Upper lobe of right lung (tissue), 1 donor: ENCODE measurements around the gene KRTAP13-3. TPM values are rescaled to one million over a fixed set of nuclear protein-coding genes. Genes with fewer than 3 reads are reported as not detected.

Experiments
- ATAC-seq: fragments of 200-7000 bp; cut with Tn5 transposase; one replicate; pipeline ENCODE4 v1.9.1; 2020; ENCODE audit warnings: mild to moderate bottlenecking, moderate library complexity
- DNase-seq: peaks from one replicate; pipeline ENCODE4 v3.0.0-alpha.2; 2020
- H3K27ac ChIP-seq: fragments of 200-600 bp; one replicate; pipeline ENCODE4 v1.8.0; 2022
- H3K27me3 ChIP-seq: fragments of 200-600 bp; one replicate; pipeline ENCODE4 v1.8.0; 2022; ENCODE audit warnings: mild to moderate bottlenecking
- H3K36me3 ChIP-seq: fragments of 200-600 bp; one replicate; pipeline ENCODE4 v1.8.0; 2022
- H3K4me1 ChIP-seq: fragments of 200-600 bp; one replicate; pipeline ENCODE4 v1.8.0; 2022
- H3K4me3 ChIP-seq: fragments of 200-600 bp; one replicate; pipeline ENCODE4 v1.8.0; 2022; ENCODE audit warnings: mild to moderate bottlenecking
- H3K9me3 ChIP-seq: fragments of 200-600 bp; one replicate; pipeline ENCODE4 v1.8.0; 2022
- CTCF ChIP-seq: fragments of 200-600 bp; IDR thresholded peaks from one replicate; pipeline ENCODE4 v1.8.0; 2022; ENCODE audit warnings: antibody characterized with exemption
- intact Hi-C: fragments of 100-400 bp; cut with DNase I; formaldehyde crosslinking; loops from one replicate; pipeline ENCODE4 v1.11.0; 2022
- total RNA-seq: library from RNA; stranded (reverse); fragmentation: NEBNext Ultra II Directional; extraction: Animal tissue kit (Norgen Biotek cat#: 25700); gene quantifications from one replicate; pipeline ENCODE4 v1.2.1, GENCODE V29; 2021
- donor health status: DM: no; HTN: yes; CAD: no; lungs with severe emphysema.

Gene KRTAP13-3
- total RNA-seq, 1 donor from 2014 or later: not detected

- H3K4me3 ChIP-seq: no peak overlapping the region
- intact Hi-C loops: no loop called here
- H3K9me3 ChIP-seq: no peaks in the 10 kb centered on the region
- no peak for TF ChIP-seq CTCF
- ATAC-seq: no peak
- no peaks in the 10 kb centered on the region for H3K4me1 ChIP-seq
- no peaks in the 10 kb centered on the region for H3K27me3 ChIP-seq
- DNase-seq: no peak
- no peaks in the 10 kb centered on the region for H3K36me3 ChIP-seq
- no peak overlapping the region for H3K27ac ChIP-seq
Observed at GRCh38 chr21:30444204-30444603, 18.5 kb upstream of the KRTAP13-3 start.

GRCh38 chr21:30443226-30443625 lies 17.5 kb upstream of the KRTAP13-3 start:
- Histone ChIP-seq H3K36me3 (no peaks in the 10 kb centered on the region), H3K4me1 (no peaks in the 10 kb centered on the region), H3K4me3 (no peak overlapping the region), H3K27ac (no peak overlapping the region), H3K27me3 (no peaks in the 10 kb centered on the region), H3K9me3 (no peaks in the 10 kb centered on the region)
- ATAC-seq (no peak), DNase-seq (no peak)
- TF ChIP-seq CTCF: no peak
- intact Hi-C loops: no loop called here

- DNase-seq (no peak), ATAC-seq (no peak)
- no peak for TF ChIP-seq CTCF
- H3K4me3 ChIP-seq: no peak within 1 kb of the TSS
- H3K27me3 ChIP-seq: no peaks in the 10 kb centered on the region
- H3K27ac ChIP-seq: no peak within 1 kb of the TSS
- no peaks in the 10 kb centered on the region for H3K9me3 ChIP-seq
- no peaks in the 10 kb centered on the region for H3K36me3 ChIP-seq
- no peaks in the 10 kb centered on the region for H3K4me1 ChIP-seq
- intact Hi-C loops: no loop called here
Observed at GRCh38 chr21:30439975-30440374, 14.2 kb upstream of the KRTAP13-3 start, which contains the start of gene KRTAP15-1. Gene KRTAP15-1, plus strand, starts transcription at chr21:30440275. Its CDS starts 53 bp downstream, at chr21:30440328.

- TF ChIP-seq CTCF: no peak
- DNase-seq (no peak), ATAC-seq (no peak)
- H3K36me3 ChIP-seq: no peaks in the 10 kb centered on the region
- no peaks in the 10 kb centered on the region for H3K4me1 ChIP-seq
- H3K27me3 ChIP-seq: no peaks in the 10 kb centered on the region
- H3K9me3 ChIP-seq: no peaks in the 10 kb centered on the region
- H3K4me3 ChIP-seq: no peak overlapping the region
- H3K27ac ChIP-seq: no peak overlapping the region
- intact Hi-C loops: no loop called here
Observed at GRCh38 chr21:30437010-30437565, 11.4 kb upstream of the KRTAP13-3 start.

GRCh38 chr21:30434033-30434631 lies 8.4 kb upstream of the KRTAP13-3 start:
- peak; percentile 85 for ATAC-seq

More at GRCh38 chr21:30434033-30434631, 8.4 kb upstream of the KRTAP13-3 start:
- Histone ChIP-seq H3K4me1 (no peaks in the 10 kb centered on the region), H3K36me3 (no peaks in the 10 kb centered on the region), H3K27me3 (no peaks in the 10 kb centered on the region), H3K27ac (no peak overlapping the region), H3K4me3 (no peak overlapping the region), H3K9me3 (no peaks in the 10 kb centered on the region)
- peak; percentile 59 for TF ChIP-seq CTCF
- intact Hi-C loops: no loop called here
- no peak for DNase-seq
